ENCODE results near the gene IQGAP1. TPM values are rescaled to one million over a fixed set of nuclear protein-coding genes. Genes with fewer than 3 reads are reported as not detected.

The IQGAP1 gene
- total and polyA plus RNA-seq, 2 of the 4 experiments (the other 2 are of a cell fraction): 87.5 to 207 TPM

DNA sequence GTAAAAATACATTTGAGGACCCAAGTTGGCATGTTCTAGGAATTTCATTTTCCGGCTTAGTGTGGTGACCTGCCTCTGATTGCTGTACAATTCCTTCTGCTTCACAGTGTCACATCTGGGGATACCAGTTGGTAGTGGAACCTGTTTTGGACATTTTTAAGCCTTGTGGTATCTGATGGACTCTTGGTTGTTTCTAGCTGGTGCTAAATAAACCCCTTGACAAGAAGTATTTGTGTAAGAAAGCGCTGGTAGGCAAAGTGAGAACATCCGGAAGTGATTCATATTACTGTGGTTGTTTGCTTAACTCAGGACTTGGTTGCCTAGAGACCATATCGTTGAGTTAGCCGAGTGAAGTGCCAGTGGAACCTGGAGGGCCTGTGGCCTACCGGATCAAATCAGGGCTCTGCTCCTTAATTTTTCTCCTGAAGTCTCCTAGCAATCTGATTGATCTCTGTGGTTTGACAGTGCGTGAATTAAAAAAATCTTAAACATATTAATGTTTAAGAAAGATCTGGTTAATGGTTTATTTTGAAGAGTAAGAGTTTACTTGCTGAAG lies 12.8 kb downstream of the IQGAP1 start:
- H3K4me1 ChIP-seq (ENCODE audit: control insufficient read depth, insufficient read depth, low read length): peaks cover 16% of the 10 kb centered on the region; the same call in 1 of the 2 replicates
- peak overlapping the region; percentile 75 for H2BK5ac ChIP-seq (ENCODE audit: low read depth, low read length, poor library complexity, severe bottlenecking)
- no peak overlapping the region for H3K56ac ChIP-seq (ENCODE audit: extremely low read depth, insufficient read depth, low read length)
- no peak overlapping the region for H2BK20ac ChIP-seq (ENCODE audit: low read depth, low read length)
- no TSS peak for BruUV-seq (replicated peaks)
- H3K14ac ChIP-seq (replicated peaks; ENCODE audit: low read depth, low read length): no peak overlapping the region
- ATAC-seq (ENCODE audit: low read depth) (peak; percentile 84), DNase-seq (peak; percentile 96)
- dilution Hi-C loops (cut with HindIII; ENCODE audit: low sequenced_read_pairs, unreplicated experiment): no loop called here
- no peaks in the 10 kb centered on the region for H3K27me3 ChIP-seq (ENCODE audit: control insufficient read depth, insufficient read depth, low read length)
- H2AK9ac ChIP-seq (replicated peaks; ENCODE audit: low read depth, low read length, poor library complexity): no peak overlapping the region
- peak overlapping the region; percentile 34; the same call in 1 of the 2 replicates for H3K23ac ChIP-seq (ENCODE audit: low read depth, low read length)
- no peak overlapping the region; the same call in 1 of the 2 replicates for H3K4me3 ChIP-seq (ENCODE audit: insufficient read depth, low read depth, low read length)
- H3K9ac ChIP-seq (ENCODE audit: low read depth, low read length): no peak overlapping the region
- peaks cover 76% of the 10 kb centered on the region for H4K20me1 ChIP-seq (ENCODE audit: insufficient read depth, low read length)
- H2AK5ac ChIP-seq (ENCODE audit: low read depth, low read length): no peak overlapping the region; the same call in 1 of the 2 replicates
- H3K4ac ChIP-seq (ENCODE audit: low read depth, low read length): peak overlapping the region; percentile 13; the same call in 1 of the 2 replicates
- intact Hi-C loops (cut with micrococcal nuclease): loop anchor here (1.0 kb wide), 1 partner anchor 13 kb away; the partner anchor contains the start of gene IQGAP1
- H3K18ac ChIP-seq (ENCODE audit: low read depth, low read length): no peak overlapping the region; the same call in 1 of the 2 replicates
- peak overlapping the region; percentile 29; the same call in 1 of the 2 replicates for H2BK120ac ChIP-seq (ENCODE audit: low read depth, low read length)
- H3K9me3 ChIP-seq (ENCODE audit: control insufficient read depth, insufficient read depth, low read length): no peaks in the 10 kb centered on the region
- in situ Hi-C loops (cut with MboI; ENCODE audit: low sequenced_read_pairs): no loop called here
- H4K5ac ChIP-seq (ENCODE audit: low read depth, low read length): no peak overlapping the region
- ChIA-PET POLR2A (ENCODE audit: unreplicated experiment) (interaction anchor here (0.6 kb wide), 1 partner anchor 628 kb away, joined by 6 read pairs; no protein-coding TSS in a partner anchor), CTCF (no interaction called here)
- no CpG with 5 or more reads among the region's 7 CpGs for WGBS, 2 experiments (ENCODE audit: extremely low coverage in 2 of 2, insufficient read length in 1 of 2)
- 0 out of 3 replicates have a peak overlapping the region, but pooled peaks have one; percentile 10 for H2BK15ac ChIP-seq (ENCODE audit: low read depth, low read length)
- H3K9me1 ChIP-seq (ENCODE audit: insufficient read depth, low read length): peaks cover 11% of the 10 kb centered on the region
- peaks cover 9 to 44% of the 10 kb centered on the region in 2 experiments; a peak in 3 of 4 replicates for H3K79me1 ChIP-seq (ENCODE audit: low read depth in 1 of 2, low read length in 2 of 2)
- peak overlapping the region; percentile 49; the same call in 1 of the 2 replicates for H3K27ac ChIP-seq (ENCODE audit: insufficient read depth, low read length)
- peak overlapping the region; percentile 96 for H3K4me2 ChIP-seq (ENCODE audit: low read depth, low read length)
- no peak overlapping the region for H2AFZ ChIP-seq (replicated peaks; ENCODE audit: low read length, poor library complexity)
- peaks cover 2% of the 10 kb centered on the region; the same call in 1 of the 2 replicates for H3K36me3 ChIP-seq (ENCODE audit: control insufficient read depth, insufficient read depth, low read length)
- 0 out of 4 replicates have a peak overlapping the region, but pooled peaks of 1 of the 2 experiments have one; percentile 1 for H4K8ac ChIP-seq (ENCODE audit: low read depth in 2 of 2, low read length in 2 of 2)
- H4K91ac ChIP-seq (ENCODE audit: insufficient read depth, low read depth, low read length): no peak overlapping the region
- TF ChIP-seq CHD1 (IDR thresholded peaks at IDR 0.05; ENCODE audit: low read depth, low read length) (no peak), RFX5 (IDR thresholded peaks at IDR 0.05; ENCODE audit: low read depth, low read length) (no peak), NFE2L2 (IDR thresholded peaks at IDR 0.05; ENCODE audit: low read depth, low read length) (no peak), BHLHE40 (IDR thresholded peaks at IDR 0.05; ENCODE audit: low read depth, low read length) (no peak), SMC3 (IDR thresholded peaks at IDR 0.05; ENCODE audit: low read depth, low read length) (no peak), RAD21 (IDR thresholded peaks at IDR 0.05; ENCODE audit: low read length) (peak; percentile 7; the same call in 1 of the 2 replicates), FOS (IDR thresholded peaks at IDR 0.05; ENCODE audit: low read depth, low read length) (peak; percentile 84), RCOR1 (IDR thresholded peaks at IDR 0.05; ENCODE audit: insufficient replicate concordance, low read length) (no peak), CEBPB (IDR thresholded peaks at IDR 0.05; ENCODE audit: low read depth, low read length) (peak; percentile 82), MXI1 (IDR thresholded peaks at IDR 0.05; ENCODE audit: borderline replicate concordance, low read depth, low read length) (0 out of 2 replicates have a peak, but pooled peaks have one; percentile 18), MAZ (IDR thresholded peaks at IDR 0.05; ENCODE audit: borderline replicate concordance, low read depth, low read length) (0 out of 2 replicates have a peak, but pooled peaks have one; percentile 17), MAFK (IDR thresholded peaks at IDR 0.05; ENCODE audit: low read depth, low read length) (0 out of 2 replicates have a peak, but pooled peaks have one; percentile 38)
- TF ChIP-seq, protein P1, sequence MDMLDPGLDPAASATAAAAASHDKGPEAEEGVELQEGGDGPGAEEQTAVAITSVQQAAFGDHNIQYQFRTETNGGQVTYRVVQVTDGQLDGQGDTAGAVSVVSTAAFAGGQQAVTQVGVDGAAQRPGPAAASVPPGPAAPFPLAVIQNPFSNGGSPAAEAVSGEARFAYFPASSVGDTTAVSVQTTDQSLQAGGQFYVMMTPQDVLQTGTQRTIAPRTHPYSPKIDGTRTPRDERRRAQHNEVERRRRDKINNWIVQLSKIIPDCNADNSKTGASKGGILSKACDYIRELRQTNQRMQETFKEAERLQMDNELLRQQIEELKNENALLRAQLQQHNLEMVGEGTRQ (IDR thresholded peaks at IDR 0.05; ENCODE audit: low read depth, low read length): no peak
- TF ChIP-seq, protein P2, sequence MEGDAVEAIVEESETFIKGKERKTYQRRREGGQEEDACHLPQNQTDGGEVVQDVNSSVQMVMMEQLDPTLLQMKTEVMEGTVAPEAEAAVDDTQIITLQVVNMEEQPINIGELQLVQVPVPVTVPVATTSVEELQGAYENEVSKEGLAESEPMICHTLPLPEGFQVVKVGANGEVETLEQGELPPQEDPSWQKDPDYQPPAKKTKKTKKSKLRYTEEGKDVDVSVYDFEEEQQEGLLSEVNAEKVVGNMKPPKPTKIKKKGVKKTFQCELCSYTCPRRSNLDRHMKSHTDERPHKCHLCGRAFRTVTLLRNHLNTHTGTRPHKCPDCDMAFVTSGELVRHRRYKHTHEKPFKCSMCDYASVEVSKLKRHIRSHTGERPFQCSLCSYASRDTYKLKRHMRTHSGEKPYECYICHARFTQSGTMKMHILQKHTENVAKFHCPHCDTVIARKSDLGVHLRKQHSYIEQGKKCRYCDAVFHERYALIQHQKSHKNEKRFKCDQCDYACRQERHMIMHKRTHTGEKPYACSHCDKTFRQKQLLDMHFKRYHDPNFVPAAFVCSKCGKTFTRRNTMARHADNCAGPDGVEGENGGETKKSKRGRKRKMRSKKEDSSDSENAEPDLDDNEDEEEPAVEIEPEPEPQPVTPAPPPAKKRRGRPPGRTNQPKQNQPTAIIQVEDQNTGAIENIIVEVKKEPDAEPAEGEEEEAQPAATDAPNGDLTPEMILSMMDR (conservative IDR thresholded peaks at IDR 0.05; ENCODE audit: low read depth, low read length): no peak
